ENCODE results near the gene IGFBPL1. TPM values are rescaled to one million over a fixed set of nuclear protein-coding genes. Genes with fewer than 3 reads are reported as not detected.

IGFBPL1 gene
- total and polyA plus RNA-seq, 2 donors = 0.55 to 6.0 TPM

DNA sequence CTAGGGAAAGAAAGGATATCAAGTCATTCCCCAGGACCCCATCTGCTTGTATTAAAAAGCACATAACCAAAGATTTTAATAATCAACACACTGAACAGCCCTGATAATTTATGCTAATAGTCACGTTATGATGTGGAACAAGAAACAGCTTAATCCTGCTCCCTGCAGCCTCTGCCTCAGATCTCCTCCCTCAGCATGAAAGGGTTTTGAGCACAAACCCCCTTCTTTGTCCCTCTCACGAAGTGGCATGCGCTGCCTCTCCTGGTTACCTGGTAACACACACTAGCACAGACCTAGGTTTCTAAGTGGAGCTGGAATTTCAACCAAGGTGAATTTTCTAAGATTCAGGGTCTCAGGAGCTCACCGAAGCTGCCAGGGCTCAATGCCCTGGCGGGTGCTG lies 5.1 kb downstream of the IGFBPL1 start:
- H3K27ac ChIP-seq (ENCODE audit: low read depth in 1 of 2, low read length in 1 of 2) = no peak overlapping the region
- H3K9me3 ChIP-seq (ENCODE audit: control insufficient read depth in 2 of 2, insufficient read depth in 1 of 2, low read length in 1 of 2) = no peaks in the 10 kb centered on the region
- no peaks in the 10 kb centered on the region for H3K36me3 ChIP-seq (ENCODE audit: control insufficient read depth in 2 of 2, insufficient read depth in 2 of 2, low read length in 1 of 2)
- H3K4me1 ChIP-seq (ENCODE audit: control insufficient read depth in 2 of 2, insufficient read depth in 2 of 2, low read length in 2 of 2) = no peaks in the 10 kb centered on the region
- WGBS = 92% methylated on average over 5 of the region's 5 CpGs
- no peak for DNase-seq (ENCODE audit: low read depth in 6 of 9, low spot score in 9 of 9)
- H3K4me3 ChIP-seq (ENCODE audit: low read length in 2 of 2) = no peak overlapping the region
- peaks cover 19 to 46% of the 10 kb centered on the region in 2 donors for H3K27me3 ChIP-seq (ENCODE audit: control insufficient read depth in 2 of 2, insufficient read depth in 1 of 2, low read length in 1 of 2)

DNA sequence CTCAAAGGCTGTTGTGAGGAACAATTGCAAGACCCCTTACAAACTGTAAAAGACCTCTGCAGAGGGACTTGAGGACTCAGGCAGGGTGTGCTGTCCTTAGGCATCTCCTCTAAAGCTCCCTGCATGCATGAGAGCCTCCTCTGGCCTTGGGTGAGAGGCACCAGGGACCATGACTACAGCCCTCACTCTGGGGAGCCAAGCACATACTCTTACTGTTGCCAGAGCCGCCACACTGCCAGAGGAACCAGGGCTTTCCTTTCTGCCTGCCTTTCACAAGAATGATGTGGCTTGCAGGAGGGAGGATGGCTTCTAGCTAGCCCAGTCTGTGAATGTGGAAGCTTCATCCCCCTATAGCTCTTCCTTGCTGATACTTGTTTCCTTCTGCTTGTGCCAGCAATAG lies 5.9 kb downstream of the IGFBPL1 start:
- 100% methylated on average over 1 of the region's 1 CpG for WGBS
- no peaks in the 10 kb centered on the region for H3K4me1 ChIP-seq (ENCODE audit: control insufficient read depth in 2 of 2, insufficient read depth in 2 of 2, low read length in 2 of 2)
- H3K9me3 ChIP-seq (ENCODE audit: control insufficient read depth in 2 of 2, insufficient read depth in 1 of 2, low read length in 1 of 2) = no peaks in the 10 kb centered on the region
- peaks cover 11 to 41% of the 10 kb centered on the region in 2 donors for H3K27me3 ChIP-seq (ENCODE audit: control insufficient read depth in 2 of 2, insufficient read depth in 1 of 2, low read length in 1 of 2)
- no peak for DNase-seq (ENCODE audit: low read depth in 6 of 9, low spot score in 9 of 9)
- no peak overlapping the region for H3K27ac ChIP-seq (ENCODE audit: low read depth in 1 of 2, low read length in 1 of 2)
- H3K4me3 ChIP-seq (ENCODE audit: low read length in 2 of 2) = no peak overlapping the region
- H3K36me3 ChIP-seq (ENCODE audit: control insufficient read depth in 2 of 2, insufficient read depth in 2 of 2, low read length in 1 of 2) = no peaks in the 10 kb centered on the region

- no peak for DNase-seq (ENCODE audit: low read depth in 6 of 9, low spot score in 9 of 9)
- H3K4me3 ChIP-seq (ENCODE audit: low read length in 2 of 2) = no peak overlapping the region
- peaks cover 0 to 30% of the 10 kb centered on the region in 2 donors for H3K27me3 ChIP-seq (ENCODE audit: control insufficient read depth in 2 of 2, insufficient read depth in 1 of 2, low read length in 1 of 2)
- H3K4me1 ChIP-seq (ENCODE audit: control insufficient read depth in 2 of 2, insufficient read depth in 2 of 2, low read length in 2 of 2) = no peaks in the 10 kb centered on the region
- 68% methylated on average over 8 of the region's 8 CpGs for WGBS
- H3K9me3 ChIP-seq (ENCODE audit: control insufficient read depth in 2 of 2, insufficient read depth in 1 of 2, low read length in 1 of 2) = no peaks in the 10 kb centered on the region
- no peak overlapping the region for H3K27ac ChIP-seq (ENCODE audit: low read depth in 1 of 2, low read length in 1 of 2)
- no peaks in the 10 kb centered on the region for H3K36me3 ChIP-seq (ENCODE audit: control insufficient read depth in 2 of 2, insufficient read depth in 2 of 2, low read length in 1 of 2)
Measured at GRCh38 chr9:38417003-38417945, 7.0 kb downstream of the IGFBPL1 start.

DNA sequence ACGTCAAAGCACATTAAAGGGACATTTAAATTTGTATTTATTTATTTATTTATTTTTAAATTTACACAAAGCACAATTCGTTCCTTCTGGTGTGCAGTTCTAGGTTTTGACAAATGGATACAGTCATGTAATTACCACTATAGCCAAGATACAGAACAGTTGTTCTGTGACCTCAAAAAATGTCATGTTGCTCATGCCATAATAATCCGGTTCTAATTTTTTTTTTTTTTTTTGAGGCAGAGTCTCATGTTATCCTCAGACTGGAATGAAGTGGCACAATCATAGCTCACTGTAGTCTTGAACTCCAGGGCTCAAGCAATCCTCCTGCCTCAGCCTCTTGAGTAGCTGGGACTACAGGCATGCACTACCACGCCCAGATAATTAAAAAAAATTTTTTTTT lies 7.8 kb downstream of the IGFBPL1 start:
- no peak for DNase-seq (ENCODE audit: low read depth in 6 of 9, low spot score in 9 of 9)
- WGBS = 88% methylated on average over 4 of the region's 4 CpGs

GRCh38 chr9:38415856-38416255 lies 8.4 kb downstream of the IGFBPL1 start:
- WGBS = 95% methylated on average over 8 of the region's 8 CpGs
- Histone ChIP-seq H3K9me3 (ENCODE audit: control insufficient read depth in 2 of 2, insufficient read depth in 1 of 2, low read length in 1 of 2) (no peaks in the 10 kb centered on the region), H3K27ac (ENCODE audit: low read depth in 1 of 2, low read length in 1 of 2) (no peak overlapping the region), H3K27me3 (ENCODE audit: control insufficient read depth in 2 of 2, insufficient read depth in 1 of 2, low read length in 1 of 2) (peaks cover 0 to 19% of the 10 kb centered on the region in 2 donors), H3K4me3 (ENCODE audit: low read length in 2 of 2) (no peak overlapping the region), H3K36me3 (ENCODE audit: control insufficient read depth in 2 of 2, insufficient read depth in 2 of 2, low read length in 1 of 2) (no peaks in the 10 kb centered on the region), H3K4me1 (ENCODE audit: control insufficient read depth in 2 of 2, insufficient read depth in 2 of 2, low read length in 2 of 2) (no peaks in the 10 kb centered on the region)
- no peak for DNase-seq (ENCODE audit: low read depth in 6 of 9, low spot score in 9 of 9)

More for the DNA sequence above, 7.8 kb downstream of the IGFBPL1 start:
- no peak overlapping the region for H3K4me3 ChIP-seq (ENCODE audit: low read length in 2 of 2)
- no peaks in the 10 kb centered on the region for H3K36me3 ChIP-seq (ENCODE audit: control insufficient read depth in 2 of 2, insufficient read depth in 2 of 2, low read length in 1 of 2)
- H3K27ac ChIP-seq (ENCODE audit: low read depth in 1 of 2, low read length in 1 of 2) = no peak overlapping the region
- H3K4me1 ChIP-seq (ENCODE audit: control insufficient read depth in 2 of 2, insufficient read depth in 2 of 2, low read length in 2 of 2) = no peaks in the 10 kb centered on the region
- no peaks in the 10 kb centered on the region for H3K9me3 ChIP-seq (ENCODE audit: control insufficient read depth in 2 of 2, insufficient read depth in 1 of 2, low read length in 1 of 2)
- peaks cover 0 to 22% of the 10 kb centered on the region in 2 donors for H3K27me3 ChIP-seq (ENCODE audit: control insufficient read depth in 2 of 2, insufficient read depth in 1 of 2, low read length in 1 of 2)

GRCh38 chr9:38414040-38414723 lies 10.1 kb downstream of the IGFBPL1 start:
- Histone ChIP-seq H3K27me3 (ENCODE audit: control insufficient read depth in 2 of 2, insufficient read depth in 1 of 2, low read length in 1 of 2) (peaks cover 0 to 13% of the 10 kb centered on the region in 2 donors), H3K27ac (ENCODE audit: low read depth in 1 of 2, low read length in 1 of 2) (no peak overlapping the region), H3K36me3 (ENCODE audit: control insufficient read depth in 2 of 2, insufficient read depth in 2 of 2, low read length in 1 of 2) (no peaks in the 10 kb centered on the region), H3K4me1 (ENCODE audit: control insufficient read depth in 2 of 2, insufficient read depth in 2 of 2, low read length in 2 of 2) (no peaks in the 10 kb centered on the region), H3K9me3 (ENCODE audit: control insufficient read depth in 2 of 2, insufficient read depth in 1 of 2, low read length in 1 of 2) (no peaks in the 10 kb centered on the region), H3K4me3 (ENCODE audit: low read length in 2 of 2) (no peak overlapping the region)
- 84% methylated on average over 24 of the region's 24 CpGs for WGBS
- no peak for DNase-seq (ENCODE audit: low read depth in 6 of 9, low spot score in 9 of 9)

DNA sequence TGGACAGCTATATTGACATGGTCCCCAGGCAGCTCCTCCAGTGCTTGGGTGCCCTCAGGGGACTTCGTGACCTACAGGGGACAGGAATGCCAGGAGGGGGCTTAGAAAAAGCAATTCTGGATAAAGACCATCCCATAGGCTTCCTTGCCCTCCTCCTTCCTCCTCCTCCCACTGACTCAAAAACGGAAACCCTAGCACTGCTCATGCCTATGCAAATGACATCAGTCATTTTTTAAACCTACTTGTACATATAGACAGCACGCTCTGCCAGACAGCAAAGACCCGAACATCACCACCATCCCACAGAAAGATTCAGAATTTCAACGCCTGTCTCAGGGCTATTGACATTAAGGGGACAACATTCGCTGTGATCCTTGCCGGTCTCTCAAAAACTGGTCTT lies 11.0 kb downstream of the IGFBPL1 start:
- Histone ChIP-seq H3K27me3 (ENCODE audit: control insufficient read depth in 2 of 2, insufficient read depth in 1 of 2, low read length in 1 of 2) (peaks cover 0 to 13% of the 10 kb centered on the region in 2 donors), H3K4me1 (ENCODE audit: control insufficient read depth in 2 of 2, insufficient read depth in 2 of 2, low read length in 2 of 2) (no peaks in the 10 kb centered on the region), H3K27ac (ENCODE audit: low read depth in 1 of 2, low read length in 1 of 2) (no peak overlapping the region), H3K36me3 (ENCODE audit: control insufficient read depth in 2 of 2, insufficient read depth in 2 of 2, low read length in 1 of 2) (no peaks in the 10 kb centered on the region), H3K4me3 (ENCODE audit: low read length in 2 of 2) (no peak overlapping the region), H3K9me3 (ENCODE audit: control insufficient read depth in 2 of 2, insufficient read depth in 1 of 2, low read length in 1 of 2) (no peaks in the 10 kb centered on the region)
- DNase-seq (ENCODE audit: low read depth in 6 of 9, low spot score in 9 of 9) = no peak
- 80% methylated on average over 7 of the region's 7 CpGs for WGBS

GRCh38 chr9:38412751-38413150 lies 11.5 kb downstream of the IGFBPL1 start:
- no peak for DNase-seq (ENCODE audit: low read depth in 6 of 9, low spot score in 9 of 9)
- 87% methylated on average over 6 of the region's 6 CpGs for WGBS
- no peaks in the 10 kb centered on the region for H3K9me3 ChIP-seq (ENCODE audit: control insufficient read depth in 2 of 2, insufficient read depth in 1 of 2, low read length in 1 of 2)
- H3K4me3 ChIP-seq (ENCODE audit: low read length in 2 of 2) = no peak overlapping the region
- no peak overlapping the region for H3K27ac ChIP-seq (ENCODE audit: low read depth in 1 of 2, low read length in 1 of 2)
- no peaks in the 10 kb centered on the region for H3K36me3 ChIP-seq (ENCODE audit: control insufficient read depth in 2 of 2, insufficient read depth in 2 of 2, low read length in 1 of 2)
- no peaks in the 10 kb centered on the region for H3K4me1 ChIP-seq (ENCODE audit: control insufficient read depth in 2 of 2, insufficient read depth in 2 of 2, low read length in 2 of 2)
- peaks cover 0 to 13% of the 10 kb centered on the region in 2 donors for H3K27me3 ChIP-seq (ENCODE audit: control insufficient read depth in 2 of 2, insufficient read depth in 1 of 2, low read length in 1 of 2)

GRCh38 chr9:38408719-38409118 lies 15.5 kb downstream of the IGFBPL1 start:
- H3K4me3 ChIP-seq (ENCODE audit: low read length in 2 of 2) = no peak overlapping the region
- H3K36me3 ChIP-seq (ENCODE audit: control insufficient read depth in 2 of 2, insufficient read depth in 2 of 2, low read length in 1 of 2) = no peaks in the 10 kb centered on the region
- no peak overlapping the region for H3K27ac ChIP-seq (ENCODE audit: low read depth in 1 of 2, low read length in 1 of 2)
- peaks cover 0 to 2% of the 10 kb centered on the region in 2 donors for H3K27me3 ChIP-seq (ENCODE audit: control insufficient read depth in 2 of 2, insufficient read depth in 1 of 2, low read length in 1 of 2)
- DNase-seq (ENCODE audit: low read depth in 6 of 9, low spot score in 9 of 9) = no peak
- no peaks in the 10 kb centered on the region for H3K9me3 ChIP-seq (ENCODE audit: control insufficient read depth in 2 of 2, insufficient read depth in 1 of 2, low read length in 1 of 2)
- no peaks in the 10 kb centered on the region for H3K4me1 ChIP-seq (ENCODE audit: control insufficient read depth in 2 of 2, insufficient read depth in 2 of 2, low read length in 2 of 2)
- 65% methylated on average over 4 of the region's 4 CpGs for WGBS

All from thymus (tissue), 11 donors.